ENCODE results near the gene ZNF436. TPM values are rescaled to one million over a fixed set of nuclear protein-coding genes. Genes with fewer than 3 reads are reported as not detected.

Gene ZNF436
- total and polyA plus RNA-seq, 2 experiments from 2014 or later, result 0.23 to 1.0 TPM

- TF ChIP-seq ZNF462 (CRISPR knock-in tag; IDR thresholded peaks at IDR 0.05) (no peak), ZNF114 (CRISPR knock-in tag; IDR thresholded peaks at IDR 0.05) (no peak)
Measured at GRCh38 chr1:23403355-23403734, 33.7 kb upstream of the ZNF436 start (continued).

GRCh38 chr1:23403038-23403336, 33.4 kb upstream of the ZNF436 start:
- H3K4me3 Mint-ChIP-seq, result no peak overlapping the region
- no peak overlapping the region for H3K27ac ChIP-seq (ENCODE audit: low read depth)
- TF ChIP-seq STAT1 (IDR thresholded peaks at IDR 0.05; ENCODE audit: unreplicated experiment) (no peak), EZH2 (IDR thresholded peaks at IDR 0.05; ENCODE audit: low read depth, unreplicated experiment) (no peak), EZH2phosphoT487 (IDR thresholded peaks at IDR 0.05; ENCODE audit: unreplicated experiment) (no peak), ETS1 (IDR thresholded peaks at IDR 0.05) (no peak), NANOG (IDR thresholded peaks at IDR 0.05; ENCODE audit: borderline replicate concordance) (no peak), JUNB (IDR thresholded peaks at IDR 0.05; ENCODE audit: unreplicated experiment) (no peak), POLR2AphosphoS5 (IDR thresholded peaks at IDR 0.05; ENCODE audit: low read depth) (no peak)
- TF ChIP-seq, protein P1, sequence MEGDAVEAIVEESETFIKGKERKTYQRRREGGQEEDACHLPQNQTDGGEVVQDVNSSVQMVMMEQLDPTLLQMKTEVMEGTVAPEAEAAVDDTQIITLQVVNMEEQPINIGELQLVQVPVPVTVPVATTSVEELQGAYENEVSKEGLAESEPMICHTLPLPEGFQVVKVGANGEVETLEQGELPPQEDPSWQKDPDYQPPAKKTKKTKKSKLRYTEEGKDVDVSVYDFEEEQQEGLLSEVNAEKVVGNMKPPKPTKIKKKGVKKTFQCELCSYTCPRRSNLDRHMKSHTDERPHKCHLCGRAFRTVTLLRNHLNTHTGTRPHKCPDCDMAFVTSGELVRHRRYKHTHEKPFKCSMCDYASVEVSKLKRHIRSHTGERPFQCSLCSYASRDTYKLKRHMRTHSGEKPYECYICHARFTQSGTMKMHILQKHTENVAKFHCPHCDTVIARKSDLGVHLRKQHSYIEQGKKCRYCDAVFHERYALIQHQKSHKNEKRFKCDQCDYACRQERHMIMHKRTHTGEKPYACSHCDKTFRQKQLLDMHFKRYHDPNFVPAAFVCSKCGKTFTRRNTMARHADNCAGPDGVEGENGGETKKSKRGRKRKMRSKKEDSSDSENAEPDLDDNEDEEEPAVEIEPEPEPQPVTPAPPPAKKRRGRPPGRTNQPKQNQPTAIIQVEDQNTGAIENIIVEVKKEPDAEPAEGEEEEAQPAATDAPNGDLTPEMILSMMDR (conservative IDR thresholded peaks at IDR 0.05; ENCODE audit: low read depth in 2 of 2), result no peak
- TF ChIP-seq, protein P2, sequence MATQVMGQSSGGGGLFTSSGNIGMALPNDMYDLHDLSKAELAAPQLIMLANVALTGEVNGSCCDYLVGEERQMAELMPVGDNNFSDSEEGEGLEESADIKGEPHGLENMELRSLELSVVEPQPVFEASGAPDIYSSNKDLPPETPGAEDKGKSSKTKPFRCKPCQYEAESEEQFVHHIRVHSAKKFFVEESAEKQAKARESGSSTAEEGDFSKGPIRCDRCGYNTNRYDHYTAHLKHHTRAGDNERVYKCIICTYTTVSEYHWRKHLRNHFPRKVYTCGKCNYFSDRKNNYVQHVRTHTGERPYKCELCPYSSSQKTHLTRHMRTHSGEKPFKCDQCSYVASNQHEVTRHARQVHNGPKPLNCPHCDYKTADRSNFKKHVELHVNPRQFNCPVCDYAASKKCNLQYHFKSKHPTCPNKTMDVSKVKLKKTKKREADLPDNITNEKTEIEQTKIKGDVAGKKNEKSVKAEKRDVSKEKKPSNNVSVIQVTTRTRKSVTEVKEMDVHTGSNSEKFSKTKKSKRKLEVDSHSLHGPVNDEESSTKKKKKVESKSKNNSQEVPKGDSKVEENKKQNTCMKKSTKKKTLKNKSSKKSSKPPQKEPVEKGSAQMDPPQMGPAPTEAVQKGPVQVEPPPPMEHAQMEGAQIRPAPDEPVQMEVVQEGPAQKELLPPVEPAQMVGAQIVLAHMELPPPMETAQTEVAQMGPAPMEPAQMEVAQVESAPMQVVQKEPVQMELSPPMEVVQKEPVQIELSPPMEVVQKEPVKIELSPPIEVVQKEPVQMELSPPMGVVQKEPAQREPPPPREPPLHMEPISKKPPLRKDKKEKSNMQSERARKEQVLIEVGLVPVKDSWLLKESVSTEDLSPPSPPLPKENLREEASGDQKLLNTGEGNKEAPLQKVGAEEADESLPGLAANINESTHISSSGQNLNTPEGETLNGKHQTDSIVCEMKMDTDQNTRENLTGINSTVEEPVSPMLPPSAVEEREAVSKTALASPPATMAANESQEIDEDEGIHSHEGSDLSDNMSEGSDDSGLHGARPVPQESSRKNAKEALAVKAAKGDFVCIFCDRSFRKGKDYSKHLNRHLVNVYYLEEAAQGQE (IDR thresholded peaks at IDR 0.05; ENCODE audit: unreplicated experiment), result no peak

More at GRCh38 chr1:23403038-23403336, 33.4 kb upstream of the ZNF436 start:
- no peak overlapping the region for H3K27ac Mint-ChIP-seq
- DNase-seq (ENCODE audit: low spot score), result no peak
- H3K27me3 ChIP-seq (ENCODE audit: insufficient read depth), result peaks cover 97% of the 10 kb centered on the region
- no peaks in the 10 kb centered on the region for H3K4me1 ChIP-seq (ENCODE audit: insufficient read depth)
- H3K27me3 Mint-ChIP-seq (ENCODE audit: insufficient read depth, low read depth, poor library complexity), result peaks cover 50% of the 10 kb centered on the region
- no peaks in the 10 kb centered on the region for H3K36me3 ChIP-seq (ENCODE audit: insufficient read depth)
- H3F3A ChIP-seq (replicated peaks; ENCODE audit: low read depth), result no peaks in the 10 kb centered on the region
- H3K9me2 ChIP-seq (ENCODE audit: insufficient read depth), result no peaks in the 10 kb centered on the region
- no peaks in the 10 kb centered on the region; the same call in 2 of the 3 replicates for H3K9me3 Mint-ChIP-seq
- H4K20me1 ChIP-seq (replicated peaks; ENCODE audit: insufficient read depth), result no peaks in the 10 kb centered on the region
- peaks cover 2% of the 10 kb centered on the region for H3K4me1 Mint-ChIP-seq
- H2AFZ ChIP-seq, result no peak overlapping the region
- H3K4me2 ChIP-seq, result no peak overlapping the region
- H3K4me3 ChIP-seq, result no peak overlapping the region
- no peaks in the 10 kb centered on the region for H3K79me2 ChIP-seq (replicated peaks; ENCODE audit: insufficient read depth)
- no peak for ATAC-seq
- H3K36me3 Mint-ChIP-seq (ENCODE audit: low read depth), result no peaks in the 10 kb centered on the region

All from GM23338 (cell line).